Measurements from ENCODE around the gene MYO3A.

DNA sequence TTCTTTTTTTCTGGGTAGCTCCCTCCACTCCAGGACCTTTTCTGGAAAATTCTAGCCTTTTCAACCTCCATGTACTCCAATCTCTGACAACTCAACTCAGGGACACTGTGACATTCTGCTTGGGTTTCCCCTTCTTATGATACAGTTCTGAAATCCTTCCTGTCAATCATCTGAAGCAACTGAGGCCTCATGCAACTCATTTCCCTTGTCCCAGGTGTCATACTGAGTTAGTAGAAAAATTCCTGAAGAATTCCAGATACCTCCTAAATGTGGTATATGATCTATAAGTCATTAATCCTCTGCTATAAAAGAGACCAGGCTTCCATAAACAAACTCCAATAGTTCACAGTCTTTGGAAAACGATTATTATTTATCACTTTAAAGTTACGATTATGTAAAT lies 43.0 kb upstream of the MYO3A start:
- TF ChIP-seq, protein P1, sequence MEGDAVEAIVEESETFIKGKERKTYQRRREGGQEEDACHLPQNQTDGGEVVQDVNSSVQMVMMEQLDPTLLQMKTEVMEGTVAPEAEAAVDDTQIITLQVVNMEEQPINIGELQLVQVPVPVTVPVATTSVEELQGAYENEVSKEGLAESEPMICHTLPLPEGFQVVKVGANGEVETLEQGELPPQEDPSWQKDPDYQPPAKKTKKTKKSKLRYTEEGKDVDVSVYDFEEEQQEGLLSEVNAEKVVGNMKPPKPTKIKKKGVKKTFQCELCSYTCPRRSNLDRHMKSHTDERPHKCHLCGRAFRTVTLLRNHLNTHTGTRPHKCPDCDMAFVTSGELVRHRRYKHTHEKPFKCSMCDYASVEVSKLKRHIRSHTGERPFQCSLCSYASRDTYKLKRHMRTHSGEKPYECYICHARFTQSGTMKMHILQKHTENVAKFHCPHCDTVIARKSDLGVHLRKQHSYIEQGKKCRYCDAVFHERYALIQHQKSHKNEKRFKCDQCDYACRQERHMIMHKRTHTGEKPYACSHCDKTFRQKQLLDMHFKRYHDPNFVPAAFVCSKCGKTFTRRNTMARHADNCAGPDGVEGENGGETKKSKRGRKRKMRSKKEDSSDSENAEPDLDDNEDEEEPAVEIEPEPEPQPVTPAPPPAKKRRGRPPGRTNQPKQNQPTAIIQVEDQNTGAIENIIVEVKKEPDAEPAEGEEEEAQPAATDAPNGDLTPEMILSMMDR (IDR thresholded peaks at IDR 0.05; ENCODE audit: low read depth, low read length, missing input control) = no peak
- TF ChIP-seq YY1 (IDR thresholded peaks at IDR 0.05) (no peak), FOXA1 (IDR thresholded peaks at IDR 0.05) (no peak), RAD21 (IDR thresholded peaks at IDR 0.05) (no peak), JUND (IDR thresholded peaks at IDR 0.05) (no peak)
- TF ChIP-seq, protein P2, sequence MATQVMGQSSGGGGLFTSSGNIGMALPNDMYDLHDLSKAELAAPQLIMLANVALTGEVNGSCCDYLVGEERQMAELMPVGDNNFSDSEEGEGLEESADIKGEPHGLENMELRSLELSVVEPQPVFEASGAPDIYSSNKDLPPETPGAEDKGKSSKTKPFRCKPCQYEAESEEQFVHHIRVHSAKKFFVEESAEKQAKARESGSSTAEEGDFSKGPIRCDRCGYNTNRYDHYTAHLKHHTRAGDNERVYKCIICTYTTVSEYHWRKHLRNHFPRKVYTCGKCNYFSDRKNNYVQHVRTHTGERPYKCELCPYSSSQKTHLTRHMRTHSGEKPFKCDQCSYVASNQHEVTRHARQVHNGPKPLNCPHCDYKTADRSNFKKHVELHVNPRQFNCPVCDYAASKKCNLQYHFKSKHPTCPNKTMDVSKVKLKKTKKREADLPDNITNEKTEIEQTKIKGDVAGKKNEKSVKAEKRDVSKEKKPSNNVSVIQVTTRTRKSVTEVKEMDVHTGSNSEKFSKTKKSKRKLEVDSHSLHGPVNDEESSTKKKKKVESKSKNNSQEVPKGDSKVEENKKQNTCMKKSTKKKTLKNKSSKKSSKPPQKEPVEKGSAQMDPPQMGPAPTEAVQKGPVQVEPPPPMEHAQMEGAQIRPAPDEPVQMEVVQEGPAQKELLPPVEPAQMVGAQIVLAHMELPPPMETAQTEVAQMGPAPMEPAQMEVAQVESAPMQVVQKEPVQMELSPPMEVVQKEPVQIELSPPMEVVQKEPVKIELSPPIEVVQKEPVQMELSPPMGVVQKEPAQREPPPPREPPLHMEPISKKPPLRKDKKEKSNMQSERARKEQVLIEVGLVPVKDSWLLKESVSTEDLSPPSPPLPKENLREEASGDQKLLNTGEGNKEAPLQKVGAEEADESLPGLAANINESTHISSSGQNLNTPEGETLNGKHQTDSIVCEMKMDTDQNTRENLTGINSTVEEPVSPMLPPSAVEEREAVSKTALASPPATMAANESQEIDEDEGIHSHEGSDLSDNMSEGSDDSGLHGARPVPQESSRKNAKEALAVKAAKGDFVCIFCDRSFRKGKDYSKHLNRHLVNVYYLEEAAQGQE (IDR thresholded peaks at IDR 0.05) = no peak

Data from liver (tissue), 3 donors.